NCI-H1092 treated with DMSO at 0.1 percent for 48 hours (cell line): ENCODE measurements around the gene L3MBTL3.

Source experiments
- DNase-seq: peaks from one replicate; lab custom pipeline; 2025; lab: John Stamatoyannopoulos, UW

Gene L3MBTL3

GRCh38 chr6:130183271-130184222 is 165.2 kb downstream of the L3MBTL3 start:
- no peak for DNase-seq

- no peak for DNase-seq
Observed at GRCh38 chr6:130185658-130186057, 167.3 kb downstream of the L3MBTL3 start.

GRCh38 chr6:130187335-130188206 is 169.2 kb downstream of the L3MBTL3 start:
- no peak for DNase-seq

- DNase-seq = no peak
Observed at GRCh38 chr6:130188207-130188899, 170.0 kb downstream of the L3MBTL3 start.

- DNase-seq = no peak
Observed at GRCh38 chr6:130189531-130190397, 171.4 kb downstream of the L3MBTL3 start.
